CD14-positive monocyte (primary cell): ENCODE results near the gene ZBTB7C. TPM values are rescaled to one million over a fixed set of nuclear protein-coding genes. Genes with fewer than 3 reads are reported as not detected.

Experiments used
- DNase-seq, 3 donors: peaks; one replicate each; pipeline ENCODE4 v3.0.0-alpha.2; 2011 to 2022
- H2AFZ ChIP-seq: 2 replicates; pipeline ENCODE4 v1.6.0; 2012; ENCODE audit warnings: mild to moderate bottlenecking, low read depth, low read length, inconsistent platforms; ENCODE audit not compliant: insufficient read depth, poor library complexity, severe bottlenecking
- H3K27ac ChIP-seq, 2 donors: 1 replicate in 1 of 2; 2 replicates in 1 of 2; pipeline ENCODE4 v1.5.1; 2012 to 2013; ENCODE audit warnings: low read length in 2 of 2, control low read depth in 1 of 2, inconsistent platforms in 1 of 2, low read depth in 1 of 2, mild to moderate bottlenecking in 1 of 2
- H3K27me3 ChIP-seq, 2 donors: one replicate each; pipeline versions ENCODE4 v1.6.0 to v1.6.1; 2011 to 2013; ENCODE audit warnings: low read length in 2 of 2; ENCODE audit not compliant: control insufficient read depth in 2 of 2, insufficient read depth in 2 of 2
- H3K36me3 ChIP-seq, 2 donors: replicated peaks in 1 of 2; 1 replicate in 1 of 2; 2 replicates in 1 of 2; pipeline versions ENCODE4 v1.5.1 to v1.6.1; 2012 to 2013; ENCODE audit warnings: low read length in 2 of 2, control low read depth in 1 of 2, inconsistent platforms in 1 of 2, mild to moderate bottlenecking in 1 of 2; ENCODE audit not compliant: insufficient read depth in 2 of 2, control insufficient read depth in 1 of 2
- H3K4me1 ChIP-seq, 2 donors: 1 replicate in 1 of 2; 2 replicates in 1 of 2; pipeline versions ENCODE4 v1.5.1 to v1.6.1; 2012 to 2013; ENCODE audit warnings: low read length in 2 of 2, control low read depth in 1 of 2, inconsistent platforms in 1 of 2, mild to moderate bottlenecking in 1 of 2, moderate library complexity in 1 of 2; ENCODE audit not compliant: insufficient read depth in 2 of 2, control insufficient read depth in 1 of 2
- H3K4me2 ChIP-seq: replicated peaks from 2 replicates; pipeline ENCODE3; 2012; ENCODE audit warnings: low read length, moderate library complexity, mild to moderate bottlenecking; ENCODE audit not compliant: poor library complexity, severe bottlenecking; ENCODE audit errors: extremely low read depth
- H3K4me3 ChIP-seq, 3 experiments: fragments of 200-600 bp in 1 of 3; sonication (generic) in 1 of 3; replicated peaks in 1 of 3; 1 replicate in 2 of 3; 2 replicates in 1 of 3; pipeline ENCODE4 v1.5.1; 2011 to 2013; ENCODE audit warnings: low read length in 3 of 3, mild to moderate bottlenecking in 3 of 3, control low read depth in 2 of 3, low read depth in 2 of 3, inconsistent platforms in 1 of 3, moderate library complexity in 1 of 3
- H3K79me2 ChIP-seq: 2 replicates; pipeline ENCODE4 v1.6.0; 2012; ENCODE audit warnings: mild to moderate bottlenecking, control low read depth, inconsistent platforms, low read length, moderate library complexity; ENCODE audit not compliant: insufficient read depth
- H3K9ac ChIP-seq: 2 replicates; pipeline ENCODE4 v1.6.0; 2017; ENCODE audit warnings: low read length, mild to moderate bottlenecking; ENCODE audit not compliant: insufficient read depth, poor library complexity, severe bottlenecking
- H3K9me3 ChIP-seq, 2 donors: replicated peaks in 1 of 2; 1 replicate in 1 of 2; 2 replicates in 1 of 2; pipeline versions ENCODE4 v1.5.1 to v1.6.1; 2012 to 2013; ENCODE audit warnings: low read length in 2 of 2, control low read depth in 1 of 2; ENCODE audit not compliant: control insufficient read depth in 1 of 2, insufficient read depth in 1 of 2
- H4K20me1 ChIP-seq: 2 replicates; pipeline ENCODE4 v1.6.0; 2012; ENCODE audit warnings: mild to moderate bottlenecking, low read length, control low read depth, moderate library complexity; ENCODE audit not compliant: insufficient read depth
- H3K27ac Mint-ChIP-seq, 7 donors: one replicate each; pipeline ENCODE4 v1.8.0; 2020; ENCODE audit warnings: mild to moderate bottlenecking in 7 of 7, mixed read lengths in 7 of 7, moderate library complexity in 6 of 7, inconsistent platforms in 2 of 7
- H3K27me3 Mint-ChIP-seq, 3 donors: one replicate each; pipeline ENCODE4 v1.8.0; 2021 to 2022; ENCODE audit warnings: low read depth in 3 of 3, mild to moderate bottlenecking in 3 of 3, mixed read lengths in 3 of 3, moderate library complexity in 3 of 3, inconsistent platforms in 1 of 3
- H3K36me3 Mint-ChIP-seq, 2 donors: one replicate each; pipeline ENCODE4 v1.8.0; 2020; ENCODE audit warnings: mixed read lengths in 2 of 2, inconsistent platforms in 1 of 2, mild to moderate bottlenecking in 1 of 2
- H3K4me1 Mint-ChIP-seq: one replicate; pipeline ENCODE4 v1.8.0; 2020; ENCODE audit warnings: mild to moderate bottlenecking, mixed read lengths
- H3K4me3 Mint-ChIP-seq, 2 donors: one replicate each; pipeline ENCODE4 v1.8.0; 2020; ENCODE audit warnings: mild to moderate bottlenecking in 2 of 2, mixed read lengths in 2 of 2, moderate library complexity in 1 of 2
- H3K9me3 Mint-ChIP-seq, 7 donors: one replicate each; pipeline ENCODE4 v1.8.0; 2020 to 2022; ENCODE audit warnings: mixed read lengths in 7 of 7, mild to moderate bottlenecking in 6 of 7, moderate library complexity in 6 of 7, inconsistent platforms in 2 of 7
- WGBS: methylation state at CpG from one replicate; pipeline ENCODE4 v1.1.5; 2013; ENCODE audit warnings: missing lambda C conversion rate; ENCODE audit not compliant: insufficient coverage; 5-methylcytosine and 5-hydroxymethylcytosine counted together
- intact Hi-C, 2 donors: fragments of 100-400 bp; cut with micrococcal nuclease; formaldehyde crosslinking; loops; one replicate each; pipeline versions ENCODE4 v1.15.0 to v1.15.1; 2023
- polyA plus RNA-seq, 3 donors: library from polyadenylated mRNA; depleted of rRNA in 1 of 3; unstranded in 2 of 3; stranded (reverse) in 1 of 3; fragments of 300-500 nt in 2 of 3; fragments of >200 nt in 1 of 3; fragmentation: Illumina TruSeq in 2 of 3; gene quantifications; 1 replicate in 2 of 3; 2 replicates in 1 of 3; pipeline ENCODE4 v1.2.3, GENCODE V29; 2012 to 2021
- TF ChIP-seq, protein P1 (sequence below): fragments of 200-600 bp; IDR thresholded peaks from one replicate; pipeline ENCODE4 v1.8.0; 2022; ENCODE audit warnings: antibody characterized with exemption, mild to moderate bottlenecking

ZBTB7C gene
- polyA plus RNA-seq, 3 donors = 0.03 to 0.09 TPM; not detected in 1

DNA sequence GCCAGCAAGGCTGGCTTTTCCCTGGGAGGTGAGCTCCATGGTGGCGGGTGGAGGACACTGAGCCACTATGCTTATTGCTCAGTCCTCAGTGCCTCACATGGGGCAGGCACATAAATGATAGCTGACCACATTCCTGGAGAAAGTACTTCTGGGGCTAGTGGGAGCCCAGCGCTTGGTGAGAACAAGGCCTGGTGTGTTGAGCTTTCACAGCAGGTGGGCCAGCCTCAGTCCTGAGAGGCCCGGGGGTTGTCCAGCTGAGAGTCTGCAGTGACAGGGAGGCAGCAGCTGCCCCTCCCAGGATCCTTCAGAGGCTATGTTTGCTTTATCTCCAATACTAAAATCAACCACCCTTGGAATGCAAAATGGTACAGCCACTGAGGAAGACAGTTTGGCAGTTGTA is 217.7 kb downstream of the ZBTB7C start:
- 78% methylated on average over 3 of the region's 3 CpGs for WGBS
- Mint-ChIP-seq H3K27me3 (peaks cover 20 to 26% (median 22%) of the 10 kb centered on the region in 3 donors), H3K4me1 (no peaks in the 10 kb centered on the region), H3K9me3 (peaks cover 0 to 2% (median 0%) of the 10 kb centered on the region in 7 donors), H3K27ac (peak overlapping the region in 1 of 7 donors; percentile 2), H3K4me3 (no peak overlapping the region), H3K36me3 (no peaks in the 10 kb centered on the region)
- Histone ChIP-seq H3K4me3 (no peak overlapping the region), H3K9me3 (no peaks in the 10 kb centered on the region), H2AFZ (no peak overlapping the region), H3K4me1 (no peaks in the 10 kb centered on the region), H3K27ac (no peak overlapping the region), H3K4me2 (no peak overlapping the region), H3K79me2 (no peaks in the 10 kb centered on the region), H3K9ac (no peak overlapping the region), H3K27me3 (peaks cover 0 to 4% of the 10 kb centered on the region in 2 donors), H3K36me3 (no peaks in the 10 kb centered on the region), H4K20me1 (no peaks in the 10 kb centered on the region)
- intact Hi-C loops = loop anchor here in 1 of 2 donors (5.0 kb wide), 1 partner anchor 431 kb away; no protein-coding TSS in a partner anchor
- TF ChIP-seq, protein P1, sequence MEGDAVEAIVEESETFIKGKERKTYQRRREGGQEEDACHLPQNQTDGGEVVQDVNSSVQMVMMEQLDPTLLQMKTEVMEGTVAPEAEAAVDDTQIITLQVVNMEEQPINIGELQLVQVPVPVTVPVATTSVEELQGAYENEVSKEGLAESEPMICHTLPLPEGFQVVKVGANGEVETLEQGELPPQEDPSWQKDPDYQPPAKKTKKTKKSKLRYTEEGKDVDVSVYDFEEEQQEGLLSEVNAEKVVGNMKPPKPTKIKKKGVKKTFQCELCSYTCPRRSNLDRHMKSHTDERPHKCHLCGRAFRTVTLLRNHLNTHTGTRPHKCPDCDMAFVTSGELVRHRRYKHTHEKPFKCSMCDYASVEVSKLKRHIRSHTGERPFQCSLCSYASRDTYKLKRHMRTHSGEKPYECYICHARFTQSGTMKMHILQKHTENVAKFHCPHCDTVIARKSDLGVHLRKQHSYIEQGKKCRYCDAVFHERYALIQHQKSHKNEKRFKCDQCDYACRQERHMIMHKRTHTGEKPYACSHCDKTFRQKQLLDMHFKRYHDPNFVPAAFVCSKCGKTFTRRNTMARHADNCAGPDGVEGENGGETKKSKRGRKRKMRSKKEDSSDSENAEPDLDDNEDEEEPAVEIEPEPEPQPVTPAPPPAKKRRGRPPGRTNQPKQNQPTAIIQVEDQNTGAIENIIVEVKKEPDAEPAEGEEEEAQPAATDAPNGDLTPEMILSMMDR = no peak
- no peak for DNase-seq

DNA sequence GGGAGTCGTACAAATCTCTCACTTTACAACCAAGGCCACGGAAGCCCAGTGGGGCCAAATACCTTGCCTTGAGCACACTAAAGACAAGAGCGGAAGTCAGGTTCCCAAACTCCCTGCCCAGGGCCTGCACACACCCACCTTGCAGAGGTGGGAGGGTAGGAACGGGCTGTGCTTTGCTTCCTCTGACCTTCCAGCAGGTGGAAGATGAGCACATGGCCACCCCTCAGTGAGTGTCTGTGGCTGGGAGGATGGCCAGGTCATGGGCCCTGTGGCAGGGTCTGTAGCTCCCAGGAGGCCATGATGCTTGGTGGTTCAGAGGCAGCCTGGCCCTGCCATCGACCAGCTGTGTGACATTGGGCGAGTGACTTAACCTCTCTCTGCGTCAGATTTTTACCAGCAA is 218.2 kb downstream of the ZBTB7C start:
- H3K4me1 ChIP-seq = no peaks in the 10 kb centered on the region
- H3K36me3 ChIP-seq = no peaks in the 10 kb centered on the region
- no peak overlapping the region for H3K9ac ChIP-seq
- H3K4me1 Mint-ChIP-seq = no peaks in the 10 kb centered on the region
- no peak overlapping the region for H3K4me2 ChIP-seq
- no peak overlapping the region for H3K27ac ChIP-seq
- H3K4me3 ChIP-seq = no peak overlapping the region
- no peak overlapping the region for H3K27ac Mint-ChIP-seq
- 93% methylated on average over 3 of the region's 7 CpGs for WGBS
- H3K9me3 ChIP-seq = no peaks in the 10 kb centered on the region
- H3K79me2 ChIP-seq = no peaks in the 10 kb centered on the region
- H3K9me3 Mint-ChIP-seq = peaks cover 0 to 2% (median 0%) of the 10 kb centered on the region in 7 donors
- H3K27me3 Mint-ChIP-seq = peaks cover 22 to 24% (median 22%) of the 10 kb centered on the region in 3 donors
- no peak overlapping the region for H3K4me3 Mint-ChIP-seq
- no peak overlapping the region for H2AFZ ChIP-seq
- intact Hi-C loops = loop anchor here in 1 of 2 donors (5.0 kb wide), 1 partner anchor 431 kb away; no protein-coding TSS in a partner anchor
- H3K27me3 ChIP-seq = peaks cover 0 to 4% of the 10 kb centered on the region in 2 donors
- no peaks in the 10 kb centered on the region for H4K20me1 ChIP-seq
- TF ChIP-seq, protein P1 = no peak
- H3K36me3 Mint-ChIP-seq = no peaks in the 10 kb centered on the region
- DNase-seq = no peak
